Activated CD4-positive, alpha-beta T cell treated with anti-CD3 and anti-CD28 coated beads, Interleukin-2, amount 50 U/mL, for 1 hour (primary cell): ENCODE data around the gene ARHGAP21.
"Not testable (repeated sequence)": the region's sequence is repeated elsewhere in the genome, so short reads cannot be mapped to it uniquely, and the experiment has no call there.

Experiments
- DNase-seq: peaks from one replicate; pipeline ENCODE4 v3.0.0-alpha.2; 2020

Gene ARHGAP21

DNA sequence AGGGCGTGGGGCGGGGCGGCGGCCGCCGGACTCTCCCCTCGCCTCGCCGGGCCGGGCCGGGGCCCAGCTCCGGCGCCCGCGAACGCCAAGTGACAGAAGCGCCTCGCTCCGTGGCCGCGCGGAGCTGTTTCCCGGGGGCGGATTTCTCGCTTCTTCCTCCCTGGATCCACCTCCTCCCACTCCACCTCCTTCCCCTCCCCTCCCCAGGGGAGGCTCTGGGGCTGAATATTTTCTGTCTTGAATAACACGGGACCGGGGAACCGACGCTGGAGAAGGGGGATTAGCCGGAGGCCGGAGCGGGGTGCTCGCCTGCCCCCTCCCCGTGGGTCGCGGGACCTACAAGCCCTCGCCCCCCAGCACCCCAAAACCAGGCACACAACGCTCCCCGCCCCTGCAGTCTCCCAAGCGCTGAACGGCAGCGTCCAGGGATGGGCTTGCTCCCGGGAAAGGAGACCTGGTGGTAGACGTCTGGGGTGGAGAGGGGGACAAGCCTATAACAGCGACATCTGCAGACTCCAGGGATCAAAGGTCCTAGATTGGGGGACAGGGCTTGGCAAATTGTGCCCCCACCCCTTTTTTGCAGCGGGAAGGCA is at the start of gene ARHGAP21:
TSS of gene ARHGAP21 (minus strand) at position 100 of the 593 bp plus-strand sequence. CDS start 1,988 bp downstream, outside the sequence.
- DNase-seq = peak; percentile 21

DNA sequence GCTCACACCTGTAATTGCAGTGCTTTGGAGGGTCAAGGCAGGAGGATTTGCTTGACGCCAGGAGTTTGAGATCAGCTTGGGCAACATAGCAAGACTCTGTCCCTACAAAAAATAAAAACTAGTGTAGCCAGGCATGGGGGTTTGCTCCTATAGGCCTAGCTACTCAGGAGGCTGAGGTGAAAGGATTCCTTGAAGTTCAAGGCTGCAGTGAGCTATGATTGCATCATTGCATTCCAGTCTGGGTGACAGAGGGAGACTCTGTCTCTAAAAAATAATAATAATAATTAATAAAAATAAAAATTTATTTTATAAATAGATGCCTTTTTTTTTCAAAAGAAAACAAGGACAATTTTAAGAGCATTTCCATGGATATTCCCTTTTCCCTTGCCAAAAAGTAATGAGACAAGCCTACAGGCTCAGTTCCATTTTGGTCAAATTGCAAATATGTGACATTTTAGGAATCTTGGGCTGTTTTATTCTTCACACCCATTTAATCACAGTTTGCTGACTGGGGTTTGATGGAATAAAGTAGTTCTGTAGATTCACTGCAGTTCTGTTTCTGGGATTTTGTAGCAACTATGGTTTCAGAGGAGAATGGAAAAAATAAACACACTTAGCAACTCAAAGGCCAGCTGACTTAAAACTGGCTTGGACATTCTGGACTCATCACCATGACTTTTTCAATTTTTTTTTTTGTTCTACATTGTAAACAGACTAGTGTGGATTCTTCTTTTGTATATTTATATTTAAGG is 48.4 kb upstream of the ARHGAP21 start:
- no peak for DNase-seq

DNA sequence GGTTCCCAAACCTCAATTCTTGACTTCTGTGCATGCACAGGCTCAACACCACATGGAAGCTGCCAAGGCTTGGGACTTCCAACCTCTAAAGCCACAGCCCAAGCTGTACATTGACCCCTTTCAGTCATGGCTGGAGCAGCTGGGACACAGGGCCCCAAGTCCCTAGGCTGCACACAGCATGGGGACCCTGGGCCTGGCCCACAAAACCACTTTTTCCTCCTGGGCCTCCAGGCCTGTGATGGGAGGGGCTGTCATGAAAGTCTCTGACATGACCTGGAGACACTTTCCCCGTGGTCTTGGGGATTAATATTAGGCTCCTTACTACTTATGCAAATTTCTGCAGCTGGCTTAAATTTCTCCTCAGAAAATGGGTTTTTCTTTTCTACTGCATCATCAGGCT is 41.3 kb upstream of the ARHGAP21 start:
- not testable (repeated sequence) for DNase-seq

DNA sequence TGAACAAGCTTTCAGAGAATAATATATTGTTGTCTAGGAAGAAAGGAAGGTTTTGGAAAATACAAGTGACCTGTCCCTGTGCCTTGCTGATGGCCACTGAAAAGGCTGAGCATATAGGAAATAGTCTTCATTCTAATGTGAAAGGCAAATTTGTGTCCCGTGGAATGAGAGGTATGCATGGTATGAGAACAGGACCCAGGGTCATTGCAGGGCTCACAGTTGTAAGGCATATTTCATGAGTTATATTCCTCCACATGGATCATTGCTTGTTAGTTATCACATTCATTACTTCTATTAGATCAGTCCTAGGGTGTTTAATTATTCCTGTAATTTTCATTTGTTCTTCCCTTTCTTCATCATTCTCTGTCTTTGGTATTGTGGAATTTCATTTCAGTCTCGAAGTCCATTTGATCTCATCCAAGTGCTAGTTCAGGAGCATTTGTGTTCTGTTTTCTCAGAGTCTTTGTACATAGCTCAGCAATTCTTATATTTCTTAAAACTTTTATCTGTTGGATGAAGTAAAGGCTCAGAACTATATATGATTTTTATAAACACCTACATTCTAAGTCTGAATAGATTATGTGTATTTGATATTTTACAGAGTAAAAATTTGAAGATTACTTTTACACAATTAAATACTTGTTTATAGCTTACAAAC is 39.4 kb upstream of the ARHGAP21 start:
- no peak for DNase-seq

DNA sequence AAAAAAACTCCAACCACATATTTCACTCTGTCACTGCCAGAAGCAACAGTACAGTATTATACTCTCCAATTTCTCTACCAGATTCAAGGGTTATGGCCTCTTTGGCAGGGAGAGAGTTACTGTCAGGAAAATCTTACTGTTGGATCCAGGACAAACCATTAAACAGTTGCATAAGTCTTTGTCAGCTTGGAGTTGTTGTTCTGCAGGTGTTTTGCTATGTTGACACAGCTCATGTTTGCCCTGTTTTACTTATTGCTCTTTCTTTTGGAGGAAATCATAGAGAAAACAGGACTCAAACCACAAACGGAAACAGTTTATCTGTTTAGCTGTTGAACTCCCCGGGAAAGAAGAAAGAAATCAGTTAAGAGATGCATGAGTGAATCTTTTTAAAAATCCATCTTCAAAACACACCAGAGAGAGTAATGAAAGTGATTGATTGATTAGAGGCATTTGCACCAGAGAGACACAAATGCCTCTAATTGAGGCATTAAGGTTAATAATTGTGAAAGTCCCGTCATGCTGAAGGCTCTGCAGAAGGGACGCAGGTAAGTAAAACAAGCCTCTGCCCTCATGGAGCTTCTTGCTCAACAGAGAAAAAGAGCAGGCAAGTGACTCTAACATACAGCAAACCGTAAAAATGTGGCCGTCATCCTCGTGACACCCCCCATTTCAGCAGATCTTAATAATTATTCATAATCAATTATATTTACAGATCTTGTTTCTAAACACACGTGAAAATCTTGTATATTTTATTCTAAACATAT is 38.7 kb upstream of the ARHGAP21 start:
- no peak for DNase-seq

DNA sequence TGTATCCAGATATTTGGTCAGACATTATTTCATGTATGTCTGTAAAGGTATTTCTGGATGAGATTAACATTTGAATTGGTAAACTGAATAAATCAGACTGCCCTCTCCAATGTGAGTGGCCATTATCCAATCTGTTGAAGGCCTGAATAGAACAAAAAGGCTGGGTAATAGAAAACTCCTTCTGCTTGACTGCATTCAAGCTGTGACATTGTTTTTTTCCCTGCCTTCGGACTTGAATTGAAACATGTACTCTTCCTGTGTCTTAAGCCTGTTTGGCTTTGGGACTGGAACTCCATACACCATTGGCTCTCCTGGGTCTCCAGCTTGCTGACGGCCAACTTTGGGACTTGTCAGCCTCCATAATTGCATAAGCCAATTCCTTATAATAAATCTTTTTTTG is 36.0 kb upstream of the ARHGAP21 start:
- DNase-seq = no peak

DNA sequence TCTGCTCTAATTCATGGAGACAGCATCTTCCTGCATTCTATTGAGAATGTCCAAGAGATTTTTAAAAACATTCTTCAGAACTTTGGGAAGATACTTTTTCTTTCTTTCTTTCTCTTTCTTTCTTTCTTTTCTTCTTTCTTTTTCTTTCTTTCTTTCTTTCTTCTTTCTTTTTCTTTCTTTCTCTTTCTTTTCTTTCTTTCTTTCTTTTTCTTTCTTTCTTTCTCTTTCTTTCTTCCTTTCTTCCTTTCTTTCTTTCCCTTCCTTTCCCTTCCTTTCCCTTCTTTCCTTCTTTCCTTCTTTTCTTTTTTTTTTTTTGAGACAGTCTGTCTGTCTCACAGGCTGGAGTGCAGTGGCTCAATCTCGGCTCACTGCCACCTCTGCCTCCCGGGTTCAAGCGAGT is 34.6 kb upstream of the ARHGAP21 start:
- DNase-seq = not testable (repeated sequence)

DNA sequence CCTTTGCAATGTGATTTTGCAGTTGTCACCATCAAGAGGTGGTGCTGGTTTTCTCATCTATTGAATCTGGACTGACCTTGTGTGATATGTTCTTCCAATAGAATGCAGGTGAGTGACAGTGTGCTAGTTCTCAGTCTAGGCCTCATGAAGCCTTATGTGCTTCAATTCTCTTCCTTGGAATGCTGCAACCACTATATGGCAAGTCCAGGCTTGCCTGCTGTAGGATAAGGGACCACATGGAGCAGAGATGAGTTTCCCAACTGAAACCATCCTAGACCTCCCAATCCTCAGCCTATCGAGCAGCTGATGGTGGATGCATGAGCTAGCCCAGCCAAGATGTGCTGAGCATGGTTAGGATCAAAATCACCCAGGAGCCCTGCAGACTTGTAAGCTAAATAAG is 32.6 kb upstream of the ARHGAP21 start:
- DNase-seq = no peak

DNA sequence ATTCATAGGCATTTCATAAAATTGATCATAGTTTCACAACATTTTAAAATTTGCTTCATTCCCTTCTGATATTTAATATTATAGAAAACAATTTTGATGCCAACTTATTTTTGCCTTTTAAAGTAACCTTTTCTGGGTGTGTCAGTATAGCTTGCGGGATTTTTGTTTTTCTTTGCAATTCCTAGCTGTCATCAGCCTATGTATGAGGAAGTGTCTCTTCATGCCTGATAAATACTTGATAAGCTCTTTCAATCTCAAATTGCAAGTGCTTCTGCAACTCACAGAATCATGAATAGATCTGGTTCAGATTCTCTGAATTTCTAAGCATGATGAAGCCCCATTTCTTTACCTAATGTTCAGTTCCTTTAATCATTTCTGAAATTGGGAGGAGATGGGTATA is 28.0 kb upstream of the ARHGAP21 start:
- DNase-seq = no peak

DNA sequence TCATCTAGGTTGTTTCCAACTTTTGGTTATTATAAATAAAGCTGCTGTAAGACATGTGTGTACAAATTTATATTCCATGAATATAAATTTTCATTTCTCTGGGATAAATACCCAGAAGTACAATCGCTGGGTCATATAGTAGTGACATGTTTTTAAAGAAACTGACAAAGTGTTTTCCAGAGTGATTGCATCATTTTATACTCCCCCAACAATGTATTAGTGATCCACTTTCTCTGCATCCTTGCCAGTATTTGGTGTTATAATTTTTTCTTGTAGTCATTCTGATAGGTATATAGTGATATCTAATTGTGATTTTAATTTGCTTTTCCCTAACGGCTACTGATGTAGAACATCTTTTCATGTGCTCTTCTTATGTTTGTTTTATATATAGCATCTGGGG is 27.0 kb upstream of the ARHGAP21 start:
- DNase-seq = no peak

DNA sequence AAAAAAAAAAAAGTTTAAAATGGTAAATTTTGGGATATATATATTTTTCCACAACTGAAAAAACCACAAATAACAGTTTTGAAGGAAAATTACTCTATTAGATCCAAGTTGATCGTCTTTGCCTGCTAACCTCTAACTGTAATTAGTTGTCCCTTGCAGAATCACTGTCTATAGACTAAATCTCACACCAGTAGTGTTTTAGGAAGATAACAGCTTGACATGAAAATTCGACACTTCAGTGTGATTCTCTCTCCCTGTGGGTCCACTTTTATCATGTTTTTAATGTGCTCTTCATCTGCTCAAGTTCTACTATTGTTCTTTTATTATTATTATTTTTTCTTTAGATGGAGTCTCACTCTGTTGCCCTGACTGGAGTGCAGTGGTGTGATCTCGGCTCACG is 24.5 kb upstream of the ARHGAP21 start:
- no peak for DNase-seq

DNA sequence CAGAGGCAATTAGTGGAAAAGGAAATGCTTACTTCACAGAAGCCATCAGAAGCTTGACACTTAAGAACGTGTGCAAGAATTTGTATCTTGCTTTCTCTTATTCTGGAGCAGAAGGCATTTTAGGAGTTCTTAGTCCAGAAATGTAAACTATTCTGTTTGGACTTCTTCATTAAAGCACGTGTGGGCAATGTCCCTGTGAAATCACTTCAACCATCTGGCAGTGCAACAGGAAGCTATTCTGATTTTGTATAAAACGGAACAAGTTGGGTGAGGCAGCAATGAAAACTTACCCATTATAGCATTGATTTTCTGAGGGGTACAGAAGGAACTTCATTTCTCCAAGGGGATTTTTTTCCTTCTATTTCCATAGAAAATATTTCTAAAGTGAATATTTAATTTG is 21.3 kb upstream of the ARHGAP21 start:
- no peak for DNase-seq

DNA sequence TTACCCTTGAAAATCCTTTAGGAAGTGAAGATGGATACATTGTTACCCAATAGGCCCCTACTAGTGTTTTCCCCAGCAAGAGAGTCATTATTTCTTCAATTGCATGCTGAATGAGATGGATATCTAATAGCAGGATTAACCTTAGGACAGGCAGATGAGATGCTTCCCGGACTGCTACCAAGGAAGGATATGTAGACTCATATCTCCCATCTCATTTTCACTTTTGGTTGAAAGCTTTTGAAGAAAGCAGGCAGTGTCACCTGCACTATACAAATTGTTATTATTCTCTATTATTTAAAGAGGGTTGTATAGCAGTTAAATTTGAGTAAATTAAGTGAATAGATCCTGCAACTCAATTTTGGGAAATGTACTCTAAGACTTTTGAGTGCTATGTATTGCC is 17.0 kb upstream of the ARHGAP21 start:
- DNase-seq = no peak

DNA sequence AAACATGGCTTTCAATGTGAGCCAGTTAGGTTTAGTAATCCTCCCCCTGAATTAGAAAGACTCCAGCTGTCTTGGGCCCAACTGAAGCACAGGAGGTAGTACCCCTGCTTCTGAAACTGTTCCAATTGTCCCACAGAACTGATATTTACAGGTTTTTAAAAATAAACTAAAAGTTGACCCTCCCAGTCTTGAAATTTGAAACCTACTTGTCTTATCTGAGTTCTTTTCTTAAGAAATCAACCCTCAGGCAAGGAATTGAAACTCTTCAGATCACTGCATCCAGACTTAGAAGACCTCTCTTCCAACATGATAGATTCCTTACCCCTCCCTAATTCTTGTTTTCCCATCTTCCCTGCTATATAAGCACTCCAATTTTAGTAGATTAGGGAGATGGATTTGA is 13.3 kb upstream of the ARHGAP21 start:
- no peak for DNase-seq

DNA sequence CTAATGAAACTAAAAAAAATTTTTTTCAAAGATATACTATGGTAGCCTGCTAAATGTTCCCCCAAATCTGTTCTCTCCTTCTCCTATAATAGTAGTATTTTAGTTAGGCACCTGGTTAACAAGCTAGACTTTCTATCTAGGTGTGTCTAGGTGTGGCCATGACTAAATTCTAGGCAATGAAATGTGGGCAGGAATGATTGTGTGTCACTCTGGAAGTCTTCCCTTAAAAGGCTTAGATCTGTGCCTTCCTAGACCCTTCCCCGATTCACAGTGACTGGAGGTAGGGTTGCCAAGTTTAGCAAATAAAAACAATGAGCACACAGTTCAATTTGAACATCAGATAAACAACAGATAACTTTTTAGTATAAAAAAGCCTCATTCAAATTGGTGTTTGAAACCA is 8.3 kb upstream of the ARHGAP21 start:
- DNase-seq = no peak

DNA sequence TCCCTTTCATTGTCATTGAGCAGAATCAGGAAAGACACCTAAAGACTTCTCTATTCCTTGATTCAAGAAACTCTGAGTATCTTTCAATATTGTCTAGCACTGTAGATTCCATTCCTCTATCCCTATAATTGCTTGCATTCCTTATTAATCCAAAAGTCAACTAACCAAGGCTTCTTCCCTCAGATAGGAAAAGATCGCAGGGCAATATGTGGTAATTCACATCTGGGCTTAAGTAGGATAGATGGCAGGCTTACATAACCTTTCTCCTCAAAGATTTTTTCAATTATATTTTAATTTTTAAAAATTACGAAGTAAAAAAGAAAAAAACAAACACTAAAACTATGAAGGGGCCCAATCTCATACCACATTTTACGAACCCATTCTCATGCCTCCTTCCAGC is 7.1 kb upstream of the ARHGAP21 start:
- DNase-seq = no peak

DNA sequence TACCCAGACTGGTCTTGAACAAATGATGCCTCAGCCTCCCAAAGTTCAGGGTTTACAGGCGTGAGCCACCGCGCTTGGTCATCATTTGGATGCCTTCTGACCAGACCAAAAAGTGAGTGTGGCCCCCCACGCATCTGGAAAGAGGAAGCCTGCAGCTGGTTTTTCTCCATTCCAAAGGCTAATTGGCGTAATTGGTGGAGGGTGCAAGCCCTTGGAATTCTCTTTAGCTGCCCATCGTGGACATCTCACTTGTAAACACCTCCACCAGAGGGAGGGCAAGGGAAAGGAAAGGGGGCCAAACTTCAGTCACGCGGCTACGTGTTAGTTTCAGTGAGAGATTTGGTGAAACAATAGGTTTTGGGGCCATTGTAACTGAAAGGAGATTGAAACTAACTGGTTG is 4.1 kb upstream of the ARHGAP21 start:
- no peak for DNase-seq

DNA sequence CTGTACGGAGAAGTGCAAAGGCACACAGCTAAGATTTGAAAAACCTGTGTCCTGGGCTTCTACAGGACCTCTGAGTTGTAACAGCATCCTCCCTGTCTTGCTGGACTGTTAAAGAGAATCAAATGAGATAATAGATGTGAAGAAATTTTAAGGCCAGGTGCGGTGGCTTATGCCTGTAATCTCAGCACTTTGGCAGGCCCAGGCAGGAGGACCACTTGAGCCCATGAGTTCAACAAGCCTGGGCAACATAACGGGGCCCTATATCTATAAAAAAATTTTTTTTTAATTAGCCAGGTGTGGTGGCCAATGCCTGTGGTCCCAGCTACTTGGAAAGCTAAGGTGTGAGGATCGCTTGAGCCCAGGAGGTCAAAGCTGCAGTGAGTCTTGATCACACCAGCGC is 2.9 kb upstream of the ARHGAP21 start:
- no peak for DNase-seq

DNA sequence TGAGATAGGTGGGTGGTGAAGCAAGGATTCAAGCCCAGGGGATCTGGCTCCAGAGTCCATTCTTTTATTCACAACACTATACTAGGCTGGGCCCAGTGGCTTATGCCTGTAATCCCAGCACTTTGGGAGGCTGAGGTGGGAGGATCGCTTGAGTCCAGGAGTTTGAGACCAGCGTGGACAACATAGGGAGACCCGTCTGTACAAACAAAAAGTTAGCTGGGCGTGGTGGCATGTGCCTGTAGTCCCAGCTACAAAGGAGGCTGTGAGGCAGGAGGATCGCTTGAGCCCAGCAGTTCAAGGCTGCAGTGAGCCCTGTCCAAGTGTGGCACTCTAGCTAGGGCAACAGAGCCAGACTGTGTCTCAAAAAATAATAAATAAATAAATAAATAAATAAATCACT is 2.3 kb upstream of the ARHGAP21 start:
- DNase-seq = not testable (repeated sequence)

DNA sequence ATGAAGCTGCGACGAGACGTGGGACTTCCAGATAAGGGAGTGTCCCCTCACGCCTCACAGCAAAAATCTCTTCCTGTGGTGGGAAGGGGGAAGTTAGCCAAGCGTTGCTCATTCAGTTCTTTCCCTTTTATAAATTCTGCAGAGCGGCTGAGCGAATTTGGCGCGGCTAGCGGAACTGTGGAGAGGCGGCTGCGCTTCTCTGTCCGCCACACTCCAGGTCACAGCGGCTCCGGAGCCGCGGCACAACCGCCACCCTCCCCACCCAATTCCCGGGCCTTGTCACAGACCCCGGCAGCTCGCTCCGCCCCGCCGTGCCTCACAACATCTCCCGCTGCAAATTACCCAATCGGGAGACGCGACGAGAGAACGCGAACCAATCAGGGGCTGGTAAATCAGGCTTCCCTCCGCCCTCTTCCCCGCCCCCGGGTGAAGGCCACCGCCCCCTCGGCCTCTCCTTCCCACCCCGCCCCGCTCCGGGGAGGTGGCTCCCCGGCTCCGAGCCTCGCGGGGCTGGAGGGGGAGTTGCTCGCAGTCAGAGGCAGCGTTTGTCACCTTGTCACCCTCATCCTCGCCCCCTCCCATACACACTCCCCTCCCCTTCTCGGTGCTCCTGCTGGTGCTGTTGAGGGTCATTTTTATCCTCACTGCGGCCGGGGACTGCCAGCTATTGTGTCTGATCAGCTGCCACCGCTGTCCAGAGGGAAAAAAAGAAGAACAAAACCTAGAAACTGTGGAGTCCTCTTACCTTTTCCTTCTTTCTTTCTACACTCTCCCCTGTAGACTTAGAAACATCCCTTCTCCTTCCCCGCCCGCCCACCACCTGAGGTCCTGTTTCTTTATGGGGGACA is 918 bp upstream of the ARHGAP21 start:
- DNase-seq = peak; percentile 95

DNA sequence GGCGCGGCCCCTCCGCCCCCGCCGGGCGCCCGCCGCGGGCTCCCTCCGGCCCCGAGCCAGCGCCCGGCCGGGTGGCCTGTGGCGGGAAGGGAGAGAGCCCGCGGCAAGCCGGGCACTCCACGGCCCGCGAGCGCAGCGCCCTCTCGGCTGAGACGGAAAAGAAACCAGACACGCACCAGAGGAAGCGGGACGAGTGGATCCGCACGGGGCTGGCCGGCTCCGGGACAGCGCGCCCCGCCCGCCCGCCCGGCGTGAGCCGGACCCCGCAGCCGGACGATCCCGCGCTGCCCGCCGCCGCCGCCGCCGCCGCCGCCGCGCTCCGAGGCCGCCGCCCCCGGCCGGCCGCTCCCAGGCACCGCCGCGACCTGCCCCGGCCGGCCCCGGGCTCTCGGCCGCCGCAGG is 300 bp downstream of the ARHGAP21 start:
- DNase-seq = no peak

DNA sequence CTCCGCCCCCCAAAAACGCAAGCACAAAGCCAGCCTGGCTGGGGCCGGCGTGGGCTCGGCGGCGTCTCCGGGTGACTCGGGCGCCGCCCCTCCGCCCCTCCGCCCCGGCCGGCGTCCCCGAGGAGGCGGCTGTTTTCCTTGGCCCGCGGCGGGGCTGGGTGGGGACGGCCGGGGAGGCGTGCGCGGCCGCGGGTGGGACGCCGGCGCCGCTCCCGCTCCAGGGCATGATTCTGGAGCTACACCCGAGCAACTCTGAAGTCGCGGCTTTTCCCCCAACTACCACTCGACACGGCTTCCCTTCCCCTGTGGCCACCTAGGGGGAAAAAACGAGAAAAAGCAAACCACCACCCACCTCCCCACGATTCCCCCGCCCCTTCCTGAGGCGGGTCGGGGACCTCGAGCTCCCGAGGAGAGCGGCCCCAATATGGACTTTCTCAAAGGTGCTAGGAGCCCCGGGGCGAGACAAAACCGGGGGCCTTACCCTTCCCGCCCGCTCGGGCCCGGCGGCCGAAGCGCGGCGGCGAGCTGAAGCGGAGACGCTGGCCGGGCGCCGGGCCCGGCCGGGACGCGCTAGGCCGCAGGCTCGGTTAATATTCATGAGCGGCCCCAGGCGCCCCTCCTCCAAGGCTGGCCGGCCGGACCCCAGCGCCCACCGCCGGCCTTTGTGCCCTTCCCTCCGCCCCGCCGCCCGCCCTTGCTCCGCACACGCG is 856 bp downstream of the ARHGAP21 start:
- peak; percentile 39 for DNase-seq
